Mesodermal cell (in vitro differentiated cells): ENCODE measurements around the gene CPLANE2.
"Not testable (repeated sequence)": the region's sequence is repeated elsewhere in the genome, so short reads cannot be mapped to it uniquely, and the experiment has no call there.

Experiments used
- H3K27ac ChIP-seq: 2 replicates; pipeline ENCODE4 v1.7.0; 2013; ENCODE audit warnings: mild to moderate bottlenecking, low read depth, low read length, moderate library complexity; ENCODE audit not compliant: severe bottlenecking
- H3K36me3 ChIP-seq: 2 replicates; pipeline ENCODE4 v1.7.1; 2013; ENCODE audit warnings: mild to moderate bottlenecking, low read length, moderate library complexity; ENCODE audit not compliant: control insufficient read depth, insufficient read depth
- H3K4me1 ChIP-seq: one replicate; pipeline ENCODE4 v1.7.1; 2013; ENCODE audit warnings: mild to moderate bottlenecking, low read length; ENCODE audit not compliant: insufficient read depth, control insufficient read depth, poor library complexity, severe bottlenecking
- H3K4me3 ChIP-seq: 2 replicates; pipeline ENCODE4 v1.7.0; 2013; ENCODE audit warnings: low read length, control low read depth, mild to moderate bottlenecking; ENCODE audit not compliant: insufficient read depth, poor library complexity, severe bottlenecking; ENCODE audit errors: extremely low read depth
- H3K9me3 ChIP-seq: 2 replicates; pipeline ENCODE4 v1.7.1; 2013; ENCODE audit warnings: mild to moderate bottlenecking, low read length, moderate library complexity; ENCODE audit not compliant: control insufficient read depth
- WGBS, 2 experiments: methylation state at CpG; one replicate each; pipeline ENCODE4 v1.1.5; 2013; ENCODE audit warnings: missing lambda C conversion rate in 2 of 2; ENCODE audit not compliant: insufficient coverage in 2 of 2; 5-methylcytosine and 5-hydroxymethylcytosine counted together

CPLANE2 gene

DNA sequence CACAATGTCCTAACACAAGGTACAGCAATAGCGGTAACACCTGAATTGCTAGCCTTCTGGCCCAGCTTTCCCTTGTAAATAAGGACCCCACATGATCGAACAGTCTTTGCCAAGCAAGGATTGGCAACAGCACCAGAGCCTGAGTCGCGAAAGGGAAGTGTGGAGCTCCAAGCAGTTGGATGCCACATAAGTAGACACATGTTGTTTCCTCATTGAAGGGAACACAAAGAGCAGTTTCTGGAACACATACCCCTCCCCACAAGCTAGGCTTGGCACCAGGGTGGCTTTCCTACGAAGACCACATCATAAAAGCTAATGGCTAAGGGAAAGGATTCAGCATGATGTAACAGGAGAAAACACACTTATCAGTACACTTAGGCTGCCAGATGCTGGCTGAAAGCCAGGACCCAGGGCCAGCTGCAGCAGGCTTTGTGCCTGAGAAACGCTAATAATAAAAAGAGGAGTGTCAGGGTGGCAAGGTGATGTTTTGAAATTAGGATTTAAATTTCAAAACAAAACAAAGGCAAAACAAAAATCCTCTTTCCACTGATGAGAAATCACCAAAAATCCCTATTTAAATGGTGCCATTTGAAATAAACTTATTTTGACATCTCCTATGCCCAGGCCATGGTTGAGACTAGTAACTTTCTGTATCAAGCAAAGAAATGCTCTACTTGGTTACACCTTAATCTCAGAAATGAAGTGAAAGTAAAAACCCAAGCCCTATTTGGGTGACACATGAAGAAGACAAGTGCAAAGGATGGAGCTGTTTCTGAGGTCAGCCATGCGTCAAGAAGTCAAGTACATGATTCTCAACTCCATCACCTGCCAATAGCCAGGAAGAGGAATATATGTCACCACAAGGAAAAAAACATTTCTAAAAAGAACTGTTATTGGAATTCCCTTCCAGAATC lies 11.9 kb upstream of the CPLANE2 start:
- no peak overlapping the region for H3K4me3 ChIP-seq
- H3K4me1 ChIP-seq = no peaks in the 10 kb centered on the region
- H3K27ac ChIP-seq = no peak overlapping the region
- H3K9me3 ChIP-seq = no peaks in the 10 kb centered on the region
- 93 to 99% methylated on average over 3 to 6 of the region's 7 CpGs for WGBS, 2 experiments
- H3K36me3 ChIP-seq = peaks cover 51% of the 10 kb centered on the region

DNA sequence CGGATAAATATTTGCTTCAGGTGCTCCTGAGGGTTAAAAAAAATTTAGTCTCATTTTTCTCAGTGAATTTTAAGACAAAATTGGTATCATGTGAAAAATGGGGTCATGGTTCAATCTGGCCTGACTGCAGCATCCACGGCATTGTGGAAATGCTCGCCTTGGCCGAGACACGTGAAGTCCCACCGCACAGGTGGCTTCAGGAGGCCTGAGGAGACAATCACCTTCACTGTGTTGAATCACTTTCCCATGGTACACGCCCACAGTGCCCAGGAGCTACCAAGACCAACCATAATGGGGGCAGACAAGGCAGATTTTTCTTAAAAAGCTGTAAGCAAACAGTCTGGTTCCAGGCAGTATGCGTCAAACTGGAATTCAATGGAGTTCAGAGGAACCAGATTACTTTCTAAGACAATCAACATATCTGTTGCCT lies 11.0 kb upstream of the CPLANE2 start:
- peaks cover 47% of the 10 kb centered on the region for H3K36me3 ChIP-seq
- H3K4me1 ChIP-seq = no peaks in the 10 kb centered on the region
- no peaks in the 10 kb centered on the region for H3K9me3 ChIP-seq
- H3K4me3 ChIP-seq = no peak overlapping the region
- H3K27ac ChIP-seq = no peak overlapping the region
- WGBS, 2 experiments = 93 to 98% methylated on average over 8 of the region's 8 CpGs

DNA sequence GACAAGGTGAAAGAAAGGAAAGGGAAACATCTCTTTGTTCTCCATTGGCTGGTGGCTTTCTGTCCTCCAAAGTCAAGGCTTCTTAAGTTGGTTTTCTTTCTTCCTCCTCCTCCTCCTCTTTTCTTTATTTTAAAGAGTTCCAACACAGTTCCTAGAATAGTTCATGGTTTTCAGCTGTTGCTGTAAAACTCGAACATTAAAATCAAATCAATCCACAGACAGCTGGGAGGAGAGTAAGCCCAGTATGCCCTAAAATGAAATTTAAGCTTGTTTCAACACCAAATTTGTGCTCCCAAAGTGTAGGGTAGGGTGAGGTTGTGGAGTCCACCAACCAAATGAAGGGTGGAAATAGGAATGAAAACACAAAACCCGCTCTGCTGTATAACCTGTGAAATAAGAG lies 10.5 kb upstream of the CPLANE2 start:
- no peak overlapping the region for H3K4me3 ChIP-seq
- peaks cover 46% of the 10 kb centered on the region for H3K36me3 ChIP-seq
- 92 to 100% methylated on average over 1 of the region's 2 CpGs for WGBS, 2 experiments
- no peak overlapping the region for H3K27ac ChIP-seq
- no peaks in the 10 kb centered on the region for H3K9me3 ChIP-seq
- no peaks in the 10 kb centered on the region for H3K4me1 ChIP-seq

DNA sequence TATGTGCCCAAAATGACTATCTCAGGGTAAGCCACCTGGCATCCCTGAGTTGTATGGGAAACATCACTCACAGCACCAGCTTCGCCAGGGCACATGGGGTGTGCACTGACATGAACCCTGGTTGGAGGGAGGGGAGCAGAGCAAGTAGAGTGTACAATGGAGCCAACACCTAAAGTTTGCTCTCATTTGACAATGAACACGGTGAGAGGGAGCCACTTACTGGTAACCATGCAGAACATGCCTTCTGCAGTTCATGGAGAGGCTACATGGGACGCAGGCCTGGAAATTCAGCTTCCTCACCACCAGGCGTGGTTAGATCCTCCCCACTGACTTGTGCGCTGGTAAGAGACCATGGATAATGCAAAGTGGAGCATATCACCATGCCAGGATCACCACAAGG lies 10.0 kb upstream of the CPLANE2 start:
- H3K4me1 ChIP-seq = no peaks in the 10 kb centered on the region
- no peak overlapping the region for H3K4me3 ChIP-seq
- H3K27ac ChIP-seq = no peak overlapping the region
- H3K9me3 ChIP-seq = no peaks in the 10 kb centered on the region
- H3K36me3 ChIP-seq = peaks cover 41% of the 10 kb centered on the region
- 88 to 100% methylated on average over 1 to 4 of the region's 5 CpGs for WGBS, 2 experiments

DNA sequence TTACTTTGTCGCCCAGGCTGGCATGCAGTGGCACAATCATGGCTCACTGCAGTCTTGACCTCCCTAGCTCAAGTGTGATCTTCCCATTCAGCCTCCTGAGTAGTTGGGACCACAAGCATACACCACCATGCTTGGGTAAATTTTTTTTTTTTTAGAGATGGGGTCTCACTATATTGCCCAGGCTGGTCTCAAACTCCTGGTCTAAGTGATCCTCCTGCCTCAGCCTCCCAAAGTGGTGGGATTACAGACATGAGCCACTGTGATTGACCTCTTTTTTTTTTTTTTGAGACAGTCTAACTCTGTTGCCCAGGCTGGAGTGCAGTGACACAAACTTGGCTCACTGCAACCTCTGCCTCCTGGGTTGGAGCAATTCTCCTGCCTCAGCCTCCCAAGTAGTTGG lies 9.3 kb upstream of the CPLANE2 start:
- not testable (repeated sequence) for H3K9me3 ChIP-seq, H3K4me1 ChIP-seq, H3K4me3 ChIP-seq, H3K27ac ChIP-seq
- 100% methylated on average over 1 of the region's 1 CpG; no CpG with 5 or more reads in 1 of the 2 experiments for WGBS, 2 experiments
- H3K36me3 ChIP-seq = peaks cover 34% of the 10 kb centered on the region

DNA sequence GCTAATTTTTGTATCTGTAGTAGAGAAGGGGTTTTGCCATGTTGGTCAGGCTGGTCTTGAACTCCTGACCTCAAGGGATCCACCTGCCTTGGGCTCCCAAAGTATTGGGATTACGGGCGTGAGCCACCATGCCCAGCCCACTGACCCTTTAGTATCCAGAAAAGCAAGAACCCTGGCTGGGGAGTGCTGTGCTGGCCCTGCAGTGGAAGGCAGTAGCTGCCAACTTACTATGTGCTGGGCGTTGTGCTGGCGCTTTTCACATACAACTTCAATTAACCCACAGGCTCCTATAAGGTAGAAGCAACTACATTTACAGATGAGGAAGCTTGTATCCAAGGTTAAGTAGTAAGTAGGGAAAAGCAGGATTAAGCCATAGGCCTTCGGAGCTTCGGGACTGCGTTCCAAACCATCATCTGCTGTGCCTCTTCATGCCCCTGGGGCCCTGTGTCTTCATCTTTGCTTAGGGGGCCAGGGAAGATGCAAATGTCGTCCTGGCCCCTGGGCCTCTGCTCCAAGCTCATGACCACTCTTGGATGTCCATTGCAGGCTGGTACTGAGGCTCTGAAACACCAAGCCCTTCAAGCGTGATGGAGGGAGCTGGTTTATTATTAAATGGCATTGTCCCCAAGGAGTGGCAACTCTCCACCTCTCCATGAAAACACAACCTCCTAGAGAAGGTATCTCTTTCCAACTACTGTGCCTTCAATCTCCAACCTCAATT lies 8.7 kb upstream of the CPLANE2 start:
- Histone ChIP-seq H3K4me1 (no peaks in the 10 kb centered on the region), H3K4me3 (no peak overlapping the region), H3K27ac (no peak overlapping the region), H3K9me3 (no peaks in the 10 kb centered on the region), H3K36me3 (peaks cover 28% of the 10 kb centered on the region)
- WGBS, 2 experiments = 99% methylated on average over 6 to 8 of the region's 9 CpGs

DNA sequence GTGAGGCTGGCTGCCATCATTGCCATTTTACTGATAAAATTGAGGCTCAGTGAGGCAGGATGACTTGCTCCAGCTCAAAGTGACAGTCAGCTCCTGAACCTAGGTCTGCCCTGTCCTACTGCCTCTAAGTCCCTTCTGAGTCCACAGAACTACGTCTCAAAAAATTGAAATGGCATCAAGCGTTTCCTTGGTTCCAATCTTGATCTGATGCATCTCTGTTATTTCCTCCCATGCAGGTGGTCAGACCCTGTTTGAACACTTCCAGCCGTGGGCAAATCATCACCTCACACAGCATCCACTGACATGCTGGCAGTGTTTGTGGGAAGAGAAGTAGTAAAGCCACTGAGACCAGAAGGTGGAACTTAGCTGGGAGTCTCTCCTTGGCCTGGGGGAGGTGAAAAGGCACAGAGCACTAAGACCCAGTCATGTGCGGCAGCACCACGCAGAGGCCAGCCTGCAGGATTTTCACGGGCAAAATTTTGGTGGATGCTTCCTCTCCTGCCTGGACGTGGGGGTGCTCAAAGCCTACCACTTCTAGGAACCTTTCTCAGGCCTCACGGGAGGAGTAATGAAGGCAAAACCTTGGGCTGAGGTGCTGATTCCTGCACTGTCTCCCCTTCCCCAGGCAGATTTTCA lies 7.8 kb upstream of the CPLANE2 start:
- Histone ChIP-seq H3K4me1 (no peaks in the 10 kb centered on the region), H3K4me3 (no peak overlapping the region), H3K27ac (no peak overlapping the region), H3K9me3 (no peaks in the 10 kb centered on the region), H3K36me3 (peaks cover 21% of the 10 kb centered on the region)
- 74 to 85% methylated on average over 5 to 7 of the region's 8 CpGs for WGBS, 2 experiments

DNA sequence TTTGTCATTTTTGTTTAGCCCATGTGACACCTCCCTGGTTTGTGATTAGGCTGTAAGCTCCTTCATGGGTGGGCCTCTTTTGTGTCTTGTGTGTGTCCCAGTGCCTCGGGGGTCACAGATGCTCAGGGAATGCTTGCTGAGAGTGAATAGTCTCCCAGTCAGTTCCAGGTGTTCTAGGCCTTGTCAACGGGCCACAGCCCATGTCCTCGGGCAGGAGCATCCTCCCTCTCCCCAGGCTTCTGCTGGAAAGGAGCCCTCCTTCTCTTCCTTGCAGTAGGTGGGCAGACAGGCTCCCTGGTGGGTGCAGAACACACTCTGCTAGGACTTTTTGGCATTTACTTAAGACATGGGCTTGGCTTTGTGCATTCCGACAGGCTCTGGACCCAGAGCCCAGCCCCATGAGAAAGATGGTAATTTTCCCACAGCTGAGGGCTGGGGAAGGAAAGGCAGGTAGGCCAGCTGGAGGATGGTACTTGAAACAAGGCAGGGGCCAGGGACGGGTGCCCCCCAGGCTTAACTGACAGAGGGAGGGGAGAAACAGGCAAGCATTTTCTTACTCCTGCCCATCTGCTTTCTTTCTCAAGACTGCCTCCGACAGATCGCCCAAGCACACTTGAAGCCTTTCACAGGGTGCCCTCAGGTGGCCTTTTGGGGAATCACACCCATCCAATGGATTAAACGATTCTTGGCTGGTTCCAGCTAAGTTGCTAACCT lies 7.1 kb upstream of the CPLANE2 start:
- no peaks in the 10 kb centered on the region for H3K4me1 ChIP-seq
- no peak overlapping the region for H3K27ac ChIP-seq
- H3K9me3 ChIP-seq = no peaks in the 10 kb centered on the region
- H3K36me3 ChIP-seq = peaks cover 17% of the 10 kb centered on the region
- WGBS, 2 experiments = 25 to 52% methylated on average over 4 to 7 of the region's 8 CpGs
- H3K4me3 ChIP-seq = no peak overlapping the region

DNA sequence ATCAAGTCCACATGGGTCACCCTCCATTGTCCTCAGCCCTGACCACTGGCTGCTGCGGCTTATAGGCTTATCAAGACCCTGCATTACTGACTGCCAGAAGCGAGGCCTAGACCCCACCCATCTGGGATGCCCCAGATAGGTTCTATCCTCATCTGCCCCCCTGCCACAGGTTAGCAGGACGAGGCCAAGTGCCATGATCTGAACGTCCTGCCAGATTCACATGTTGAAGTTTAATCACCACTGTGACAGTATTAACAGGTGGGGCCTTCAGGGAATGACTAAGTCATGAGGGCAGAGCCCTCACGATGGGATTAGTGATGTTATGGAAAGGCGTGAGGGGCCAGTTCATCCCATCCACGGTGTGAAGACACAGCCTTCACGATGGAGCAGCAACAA lies 6.2 kb upstream of the CPLANE2 start:
- WGBS, 2 experiments = 92 to 94% methylated on average over 8 of the region's 8 CpGs

DNA sequence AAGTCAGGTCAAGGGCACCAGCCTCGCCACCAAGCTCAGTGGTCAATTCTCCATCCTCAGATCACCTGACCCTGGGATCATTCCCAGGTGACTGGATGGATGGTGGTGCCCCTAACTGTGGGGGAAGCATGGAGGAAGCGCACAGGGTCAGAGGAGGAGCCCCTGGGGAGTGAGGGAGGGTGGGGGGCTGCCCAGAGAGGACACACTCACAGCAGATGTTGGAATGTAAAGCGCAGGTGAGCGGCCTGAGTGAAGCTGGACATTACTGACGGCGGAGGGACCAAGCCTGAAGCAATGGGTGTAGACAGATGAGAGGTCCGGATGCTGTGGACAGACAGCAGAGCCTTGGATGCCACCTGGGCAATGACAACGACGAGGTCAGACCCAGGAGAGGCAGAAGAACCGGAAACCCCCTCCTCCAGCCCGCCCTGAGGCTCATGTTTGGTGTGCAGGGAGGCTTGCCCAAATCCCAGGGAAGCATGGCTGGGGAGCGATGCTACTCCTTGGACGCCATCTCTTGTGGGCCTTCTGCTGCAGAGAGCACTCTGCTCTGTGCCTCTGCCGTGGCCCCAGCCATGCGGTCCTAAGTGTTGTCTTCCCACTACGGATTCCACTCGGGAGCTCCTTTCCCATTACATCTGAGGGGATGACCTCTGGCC lies 5.7 kb upstream of the CPLANE2 start:
- Histone ChIP-seq H3K4me3 (no peak overlapping the region), H3K27ac (no peak overlapping the region), H3K9me3 (no peaks in the 10 kb centered on the region), H3K4me1 (peaks cover under 1% of the 10 kb centered on the region), H3K36me3 (peaks cover 9% of the 10 kb centered on the region)
- WGBS, 2 experiments = 93 to 97% methylated on average over 11 to 13 of the region's 17 CpGs

More for the DNA sequence above, 6.2 kb upstream of the CPLANE2 start:
- no peak overlapping the region for H3K27ac ChIP-seq
- H3K4me3 ChIP-seq = no peak overlapping the region
- no peaks in the 10 kb centered on the region for H3K4me1 ChIP-seq
- H3K36me3 ChIP-seq = peaks cover 12% of the 10 kb centered on the region
- no peaks in the 10 kb centered on the region for H3K9me3 ChIP-seq
